ENCODE results near the gene TES. TPM values are rescaled to one million over a fixed set of nuclear protein-coding genes. Genes with fewer than 3 reads are reported as not detected.
A peak's percentile ranks its signal among the peaks of the same experiment; 100 is the strongest.

TES gene
- total RNA-seq, 1 experiment from 2014 or later = 111 TPM

DNA sequence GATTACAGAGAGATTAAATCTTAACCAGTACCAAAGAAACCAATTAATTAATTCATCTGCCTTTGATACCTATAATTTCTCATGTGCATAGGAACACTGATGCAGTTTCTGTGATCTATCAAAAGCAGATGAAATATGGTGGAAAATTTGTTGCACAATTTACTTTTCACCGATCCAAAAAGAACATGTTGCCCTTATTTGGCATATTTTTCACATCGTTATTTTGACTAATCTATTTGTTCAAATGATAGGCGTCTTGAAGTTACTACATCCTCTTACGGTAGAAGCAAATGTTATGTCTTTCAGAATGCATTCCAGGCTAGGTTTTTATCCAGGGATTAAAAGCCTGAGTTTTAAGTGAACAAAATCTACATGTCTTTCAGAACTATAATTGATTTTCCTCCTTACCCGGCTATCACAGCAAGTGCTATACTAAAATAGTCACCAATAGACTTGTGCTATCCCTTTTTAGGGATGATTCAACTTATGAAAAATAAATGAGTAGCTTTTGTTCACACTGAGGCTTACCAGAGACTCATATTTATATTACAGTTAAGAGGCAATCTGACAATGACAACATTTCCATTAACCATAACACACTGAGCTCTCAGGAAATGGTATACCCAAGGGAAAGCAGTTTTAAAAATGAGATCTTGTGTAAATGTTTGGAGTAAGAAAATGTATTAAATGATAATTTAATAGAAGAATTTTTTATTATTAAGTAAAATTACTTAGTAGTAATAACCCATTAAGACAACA is 16.8 kb upstream of the TES start:
- no peak for DNase-seq (ENCODE audit: low read depth)

GRCh38 chr7:116194115-116194514 is 16.2 kb upstream of the TES start:
- DNase-seq (ENCODE audit: low read depth) = no peak

DNA sequence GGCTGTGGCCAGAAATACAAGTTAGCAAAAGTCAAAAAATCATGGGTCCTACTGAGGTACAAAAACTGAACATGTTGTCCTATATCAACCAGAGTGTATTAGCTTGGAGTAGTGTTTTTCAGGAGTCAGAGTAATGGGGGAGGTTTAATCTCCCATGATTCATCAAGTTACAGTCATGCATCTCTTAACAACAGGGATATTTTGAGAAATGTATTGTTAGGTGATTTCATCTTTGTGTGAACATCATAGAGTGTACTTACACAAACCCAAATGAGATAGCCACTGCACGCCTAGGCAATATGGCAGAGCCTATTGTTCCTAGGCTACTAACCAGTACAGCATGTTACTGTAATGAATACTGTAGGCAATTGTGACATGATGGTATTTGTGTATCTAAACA is 14.9 kb upstream of the TES start:
- DNase-seq (ENCODE audit: low read depth) = no peak

DNA sequence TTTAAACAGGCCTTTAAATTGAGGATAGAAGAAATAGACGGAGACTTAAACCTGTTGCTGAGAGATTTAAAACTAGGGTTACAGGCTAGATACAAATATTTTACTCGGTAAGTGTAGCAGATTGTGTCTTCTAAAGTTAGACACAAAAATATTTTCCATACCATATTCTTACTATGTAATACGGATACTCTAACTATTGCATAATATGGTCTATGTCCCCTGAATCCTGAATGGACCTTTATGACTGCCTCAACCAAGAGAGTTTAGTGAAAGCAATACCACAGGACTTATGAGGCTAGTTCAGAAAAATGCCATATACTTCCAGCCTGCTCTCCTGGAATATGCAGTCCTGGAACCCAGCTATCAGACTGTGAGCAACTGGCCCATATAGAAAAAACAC is 13.4 kb upstream of the TES start:
- no peak for DNase-seq (ENCODE audit: low read depth)

DNA sequence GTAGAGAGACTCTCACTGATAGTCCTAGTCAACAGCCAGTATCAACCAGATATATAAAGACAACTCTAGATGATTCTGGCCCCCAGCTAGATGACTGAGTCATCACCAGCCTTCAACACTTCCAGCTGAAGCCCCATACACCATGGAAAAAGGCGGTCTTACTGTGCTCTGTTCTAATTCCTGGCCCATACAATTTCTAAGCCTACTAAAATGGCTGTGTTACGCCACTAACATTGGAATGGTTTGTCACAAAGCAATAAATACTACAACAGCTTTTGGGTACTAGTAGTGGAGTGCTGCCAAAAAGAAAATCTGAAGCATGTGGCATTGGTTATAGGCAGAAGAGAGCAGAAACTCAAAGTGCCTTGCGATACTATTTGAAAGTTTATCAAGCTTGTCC is 13.0 kb upstream of the TES start:
- DNase-seq (ENCODE audit: low read depth) = peak; percentile 54

DNA sequence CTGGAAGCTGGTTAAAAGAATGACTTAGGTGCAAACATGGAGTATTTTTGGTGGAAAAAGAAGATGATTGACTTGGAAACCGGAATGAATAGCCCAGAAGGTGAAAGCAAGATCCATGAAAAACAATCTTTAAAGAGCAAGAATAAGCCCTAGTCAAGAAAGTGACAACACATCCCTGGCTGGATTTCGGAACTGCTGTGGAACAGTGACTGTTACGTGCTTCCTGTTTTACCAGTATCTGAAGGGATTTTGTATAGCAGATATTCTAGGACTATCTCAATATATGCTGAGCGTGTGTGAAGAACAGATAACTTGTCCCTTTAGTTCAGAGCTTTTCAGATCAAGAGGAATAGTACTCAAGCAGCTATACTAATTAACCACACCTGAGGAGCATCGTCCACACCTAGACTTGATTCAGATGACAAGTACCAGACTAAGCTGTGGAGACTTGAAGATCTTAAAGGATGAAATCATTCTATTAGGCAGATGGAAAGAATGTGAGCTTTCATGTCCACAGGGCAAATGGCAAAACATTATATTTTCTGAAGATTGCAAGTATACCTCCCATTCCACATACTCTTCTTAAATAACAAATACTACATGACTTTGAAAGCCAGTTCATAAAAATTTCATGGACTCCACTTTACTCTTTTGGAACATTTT is 11.5 kb upstream of the TES start:
- DNase-seq (ENCODE audit: low read depth) = no peak

DNA sequence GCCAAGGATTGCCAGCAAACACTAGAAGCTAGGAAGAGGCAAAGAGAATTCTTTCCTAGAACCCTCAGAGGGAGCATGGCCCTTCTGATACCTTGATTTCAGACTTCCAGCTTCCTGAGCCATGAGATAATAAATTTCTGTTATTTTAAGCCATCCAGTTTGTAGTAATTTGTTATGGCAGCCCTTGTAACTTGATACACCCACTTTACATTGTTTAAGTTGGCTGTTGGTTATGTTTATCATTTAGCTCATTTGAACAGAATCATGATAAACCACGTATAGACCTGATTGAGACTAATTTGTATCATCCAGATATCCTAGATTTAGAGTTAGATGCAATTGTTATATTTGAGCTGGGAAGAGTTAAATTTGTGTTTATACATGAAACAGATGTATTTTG is 9.4 kb upstream of the TES start:
- no peak for DNase-seq (ENCODE audit: low read depth)

GRCh38 chr7:116206141-116206540 is 4.2 kb upstream of the TES start:
- no peak for DNase-seq (ENCODE audit: low read depth)

DNA sequence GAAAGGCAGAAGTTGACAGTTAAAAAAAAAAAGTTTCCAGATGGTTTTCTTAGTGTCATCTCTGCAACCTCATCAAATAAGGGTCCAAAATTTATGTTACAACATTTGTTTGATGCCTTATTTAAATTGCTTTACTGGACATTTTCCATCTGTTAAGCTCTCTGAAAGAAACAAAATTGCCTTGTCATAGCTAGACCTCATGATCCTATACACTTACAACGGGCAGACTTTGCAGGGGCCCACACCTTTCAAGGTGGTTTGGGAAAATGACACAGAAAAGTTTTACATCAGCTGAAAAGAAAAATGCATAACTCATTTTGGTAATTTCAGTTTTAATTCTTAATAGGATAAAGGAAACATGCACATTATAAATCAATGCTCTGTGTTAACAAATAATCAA is 1.4 kb upstream of the TES start:
- no peak for DNase-seq (ENCODE audit: low read depth)

DNA sequence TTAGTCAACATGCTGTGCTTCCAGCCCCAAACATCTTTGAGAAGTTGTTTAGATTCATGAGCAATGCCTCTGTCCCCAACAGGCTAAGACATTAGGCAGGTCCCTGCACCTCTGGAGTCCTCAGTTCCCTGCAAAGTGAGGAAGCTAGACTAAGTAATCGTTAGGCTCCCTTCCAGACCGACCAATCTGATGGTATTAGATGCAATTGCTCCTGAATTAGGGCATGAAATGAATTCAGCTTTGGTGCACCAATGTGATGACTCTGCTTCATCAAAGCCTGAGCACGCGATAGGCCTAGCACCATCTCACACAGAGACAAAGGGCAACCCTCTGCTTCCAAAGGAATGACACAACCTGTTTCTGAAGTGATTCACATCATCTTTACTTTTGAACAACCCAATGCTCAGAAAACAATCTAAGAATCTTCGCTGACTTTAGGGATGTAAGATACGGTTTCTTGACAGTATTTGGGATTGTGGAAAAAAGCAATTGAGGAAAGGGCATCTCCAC is 723 bp upstream of the TES start:
- DNase-seq (ENCODE audit: low read depth) = no peak

DNA sequence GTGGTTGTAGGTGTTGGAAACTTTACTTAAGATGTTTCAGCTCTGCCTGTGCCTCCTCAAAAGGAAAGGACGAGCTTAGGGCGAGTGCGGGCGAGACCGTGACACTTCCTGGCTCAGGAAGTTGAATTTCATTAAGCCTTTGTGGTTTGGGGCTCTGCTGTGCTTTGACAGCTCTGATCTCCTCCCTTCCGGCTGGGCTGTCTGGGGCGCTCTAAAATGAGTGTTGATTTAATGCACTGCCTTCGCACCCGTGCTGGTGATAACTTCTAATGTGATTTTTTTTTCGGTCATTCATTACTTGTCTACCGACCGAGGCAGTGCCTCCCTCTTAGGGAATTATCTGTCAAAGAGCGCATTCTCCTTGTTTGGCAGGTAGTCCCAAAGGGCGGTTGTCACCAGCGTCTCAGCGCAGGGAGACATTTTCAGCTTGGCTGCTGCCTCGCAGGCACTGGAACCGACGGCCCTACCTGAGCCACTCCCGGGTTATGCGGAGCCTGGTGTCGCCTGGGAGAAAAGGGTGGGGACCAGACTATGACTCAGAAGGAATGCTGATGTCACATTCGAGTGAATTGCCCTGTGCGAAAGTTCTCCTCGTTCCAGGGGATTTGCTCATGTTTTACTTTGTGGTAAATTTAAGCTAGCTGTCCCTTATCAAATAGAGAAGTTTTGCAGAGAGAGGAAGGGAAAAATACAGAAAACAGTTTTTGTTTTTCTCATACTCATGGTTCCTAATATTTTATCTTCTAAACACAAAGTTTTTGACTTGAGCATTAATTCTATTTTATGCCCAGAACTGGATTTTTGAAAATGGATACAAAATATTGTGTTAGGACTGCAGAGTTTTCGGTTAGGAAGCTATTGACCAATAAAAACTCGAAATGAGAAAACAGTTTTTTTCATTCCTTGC is 920 bp downstream of the TES start:
- DNase-seq (ENCODE audit: low read depth) = peak; percentile 92

DNA sequence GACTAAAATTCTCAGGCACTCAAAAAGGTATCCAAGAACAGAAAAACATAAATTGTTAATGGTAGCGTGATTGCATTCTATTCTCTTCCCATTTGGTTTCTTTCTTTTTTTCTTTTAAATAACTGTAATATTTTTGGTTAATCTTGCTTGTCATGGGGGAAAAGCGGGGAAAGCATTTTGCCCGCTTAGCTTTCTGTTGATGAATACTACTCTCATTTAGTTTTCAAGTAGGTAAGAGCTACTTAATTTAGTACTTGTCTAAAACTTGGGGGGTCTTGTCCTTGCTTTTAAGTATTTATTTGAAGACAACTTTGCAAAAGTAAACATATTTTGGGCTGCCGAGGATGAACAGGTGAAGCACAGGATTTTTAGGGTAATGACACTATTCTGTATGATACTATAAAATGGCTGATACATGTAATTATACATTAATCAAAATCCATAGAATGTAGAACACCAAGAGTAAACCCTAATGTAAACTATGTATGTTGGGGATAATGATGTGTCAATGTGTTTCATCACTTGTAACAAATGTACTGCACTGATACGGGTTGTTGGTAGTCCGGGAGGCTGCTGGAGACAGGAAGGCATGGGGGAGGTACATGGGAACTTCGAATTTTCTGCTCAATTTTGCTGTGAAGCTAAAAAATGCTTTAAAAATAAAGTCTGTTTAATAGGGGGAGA is 1.7 kb downstream of the TES start:
- no peak for DNase-seq (ENCODE audit: low read depth)

DNA sequence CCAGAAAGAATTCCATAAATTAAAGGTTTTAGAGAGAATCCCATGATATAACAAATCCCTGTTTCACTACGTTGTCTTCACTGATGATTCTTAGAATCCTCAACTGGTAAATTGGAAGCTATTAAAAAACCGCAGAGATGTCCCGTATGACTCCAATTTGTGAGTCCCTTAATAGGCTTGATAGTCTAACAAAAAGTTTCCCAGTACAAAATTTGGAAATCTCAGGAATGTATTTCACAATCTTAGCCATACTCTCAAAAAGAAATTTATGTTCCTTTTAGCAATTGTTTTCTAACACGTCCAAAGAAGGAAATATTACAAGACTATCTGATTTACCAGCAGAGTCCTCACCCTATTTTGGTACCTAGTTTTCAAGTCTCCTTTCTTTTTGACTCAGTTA is 2.5 kb downstream of the TES start:
- DNase-seq (ENCODE audit: low read depth) = peak; percentile 64

DNA sequence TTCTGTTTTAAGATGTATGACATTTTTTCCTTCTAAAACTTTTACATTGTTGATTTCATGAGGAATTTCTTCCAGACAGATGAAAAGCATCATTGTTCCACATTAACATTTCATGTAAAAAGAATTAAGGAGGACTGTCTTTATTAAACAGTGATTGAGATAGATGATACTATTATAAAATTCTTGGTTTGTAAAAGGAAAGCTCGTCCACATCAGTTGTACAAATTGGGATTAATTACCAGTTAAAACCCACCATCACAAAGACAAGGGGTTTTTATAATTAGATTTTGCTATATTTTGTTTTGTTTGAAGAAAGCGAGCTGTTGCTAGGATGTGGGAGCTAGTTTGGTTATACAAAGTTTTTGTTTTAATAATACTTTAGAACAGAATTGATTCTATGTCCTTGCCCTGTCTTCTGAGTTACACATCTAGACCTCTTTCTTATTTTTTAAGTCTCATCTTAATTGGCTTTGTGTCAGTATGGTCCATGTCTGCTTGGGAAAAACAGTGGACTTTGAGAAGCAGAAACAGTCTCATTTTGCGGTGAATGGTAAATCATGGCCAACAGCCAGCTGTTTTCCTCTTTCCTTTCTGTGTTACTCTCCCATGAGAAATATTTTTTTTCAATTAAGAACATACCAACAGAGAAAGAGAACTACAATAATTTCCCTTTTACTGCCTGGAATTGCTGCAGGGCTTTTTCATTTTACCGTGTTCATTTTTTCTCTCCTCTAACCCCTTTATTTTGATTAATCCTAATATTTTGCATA is 3.2 kb downstream of the TES start:
- DNase-seq (ENCODE audit: low read depth) = peak; percentile 77

- no peak for DNase-seq (ENCODE audit: low read depth)
Measured at GRCh38 chr7:116214921-116215320, 4.6 kb downstream of the TES start.

GRCh38 chr7:116215551-116215950 is 5.2 kb downstream of the TES start:
- peak; percentile 79 for DNase-seq (ENCODE audit: low read depth)

DNA sequence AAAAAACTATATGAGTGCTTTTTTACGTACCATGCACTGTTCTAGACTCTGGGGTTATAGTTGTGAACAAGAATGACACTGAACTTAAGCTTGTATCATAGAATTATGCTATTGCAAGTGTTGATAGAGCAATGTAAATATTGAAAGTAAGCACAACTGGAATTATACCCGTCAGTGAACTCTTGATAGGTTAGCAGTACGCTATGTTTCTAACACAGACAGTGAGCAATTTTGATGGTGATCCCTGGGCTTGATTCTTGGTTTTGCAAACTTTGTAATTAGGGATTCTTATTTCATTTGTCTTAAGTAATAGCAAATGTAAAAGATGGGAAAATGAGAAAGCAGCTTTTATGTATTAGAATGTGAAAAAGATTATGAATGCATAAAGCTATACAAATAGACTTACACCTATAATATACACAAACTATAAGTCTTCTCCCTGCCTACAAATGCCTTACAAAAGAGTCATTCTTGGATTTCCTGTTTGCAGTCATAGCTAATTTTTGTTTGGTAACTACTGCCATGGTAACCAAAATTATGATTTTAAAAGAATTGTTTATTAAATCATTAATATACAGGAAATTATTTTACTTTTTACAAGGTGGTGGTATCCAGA is 6.7 kb downstream of the TES start:
- DNase-seq (ENCODE audit: low read depth) = no peak

GRCh38 chr7:116218051-116218645 is 7.8 kb downstream of the TES start:
- DNase-seq (ENCODE audit: low read depth) = peak; percentile 99

GRCh38 chr7:116218747-116219146 is 8.4 kb downstream of the TES start:
- no peak for DNase-seq (ENCODE audit: low read depth)

DNA sequence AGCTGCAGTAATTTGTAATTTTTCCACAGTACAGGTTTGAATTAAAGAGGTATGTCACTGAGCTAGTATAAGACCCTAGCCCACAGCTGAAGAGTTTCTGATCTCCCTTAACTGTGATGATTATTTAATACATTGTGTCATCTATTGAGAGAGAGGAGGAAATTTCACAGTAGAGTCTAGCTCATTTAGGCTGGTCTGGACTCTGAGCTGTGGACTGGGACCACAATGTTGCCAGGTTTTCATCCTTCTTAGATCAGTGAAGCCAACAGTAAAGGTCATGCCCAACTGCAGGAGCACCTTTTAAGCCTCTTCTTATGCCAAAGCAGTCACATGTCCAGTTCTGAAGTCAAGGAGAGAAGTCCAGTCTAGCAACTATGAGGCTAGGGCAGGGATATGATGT is 8.9 kb downstream of the TES start:
- no peak for DNase-seq (ENCODE audit: low read depth)

Data from RPMI7951 (cell line).